Mucosa of rectum (tissue), 2 donors: ENCODE measurements around the gene LINGO4.
"Not testable (repeated sequence)": the region's sequence is repeated elsewhere in the genome, so short reads cannot be mapped to it uniquely, and the experiment has no call there.

Experiments used
- H3K27ac ChIP-seq, 2 donors: one replicate each; pipeline ENCODE4 v1.7.0; 2013; ENCODE audit warnings: inconsistent platforms in 2 of 2, low read depth in 2 of 2, low read length in 2 of 2
- H3K27me3 ChIP-seq, 2 donors: one replicate each; pipeline ENCODE4 v1.7.0; 2013; ENCODE audit warnings: low read length in 2 of 2; ENCODE audit not compliant: control insufficient read depth in 2 of 2, insufficient read depth in 2 of 2
- H3K36me3 ChIP-seq, 2 donors: one replicate each; pipeline ENCODE4 v1.7.0; 2013; ENCODE audit warnings: low read length in 2 of 2; ENCODE audit not compliant: control insufficient read depth in 2 of 2, insufficient read depth in 2 of 2
- H3K4me1 ChIP-seq, 2 donors: one replicate each; pipeline ENCODE4 v1.7.0; 2013; ENCODE audit warnings: low read length in 2 of 2, mild to moderate bottlenecking in 1 of 2; ENCODE audit not compliant: control insufficient read depth in 2 of 2, insufficient read depth in 2 of 2
- H3K4me3 ChIP-seq, 2 donors: one replicate each; pipeline ENCODE4 v1.7.0; 2013; ENCODE audit warnings: low read length in 2 of 2
- H3K9ac ChIP-seq, 2 donors: one replicate each; pipeline ENCODE4 v1.7.0; 2013; ENCODE audit warnings: low read length in 2 of 2, low read depth in 1 of 2, mild to moderate bottlenecking in 1 of 2
- H3K9me3 ChIP-seq, 2 donors: one replicate each; pipeline ENCODE4 v1.7.0; 2013; ENCODE audit warnings: low read length in 2 of 2; ENCODE audit not compliant: control insufficient read depth in 2 of 2
- donor health status: healthy.
- donor health status: Normal muscosa, but diverticular disease.

The LINGO4 gene

GRCh38 chr1:151775894-151776664 is 29.1 kb downstream of the LINGO4 start:
- Histone ChIP-seq H3K9ac (no peak overlapping the region), H3K4me1 (no peaks in the 10 kb centered on the region), H3K27me3 (no peaks in the 10 kb centered on the region), H3K27ac (no peak overlapping the region), H3K36me3 (peaks cover 0 to 24% of the 10 kb centered on the region in 2 donors), H3K9me3 (no peaks in the 10 kb centered on the region), H3K4me3 (no peak overlapping the region)

GRCh38 chr1:151774256-151774922 is 30.8 kb downstream of the LINGO4 start:
- H3K27ac ChIP-seq = no peak overlapping the region
- no peak overlapping the region for H3K4me3 ChIP-seq
- H3K4me1 ChIP-seq = no peaks in the 10 kb centered on the region
- H3K36me3 ChIP-seq = peaks cover 0 to 21% of the 10 kb centered on the region in 2 donors
- no peaks in the 10 kb centered on the region for H3K27me3 ChIP-seq
- no peak overlapping the region for H3K9ac ChIP-seq
- H3K9me3 ChIP-seq = no peaks in the 10 kb centered on the region

- H3K4me1 ChIP-seq = no peaks in the 10 kb centered on the region
- no peaks in the 10 kb centered on the region for H3K27me3 ChIP-seq
- no peak overlapping the region for H3K4me3 ChIP-seq
- H3K9me3 ChIP-seq = no peaks in the 10 kb centered on the region
- H3K27ac ChIP-seq = no peak overlapping the region
- H3K9ac ChIP-seq = no peak overlapping the region
- H3K36me3 ChIP-seq = peaks cover 0 to 21% of the 10 kb centered on the region in 2 donors
These were observed 31.5 kb downstream of the LINGO4 start for GRCh38 chr1:151773702-151774101.

GRCh38 chr1:151769270-151769669 is 35.9 kb downstream of the LINGO4 start:
- H3K36me3 ChIP-seq, H3K27ac ChIP-seq, H3K4me1 ChIP-seq: not testable (repeated sequence)

GRCh38 chr1:151768351-151769066 is 36.7 kb downstream of the LINGO4 start:
- not testable (repeated sequence) for H3K9ac ChIP-seq, H3K27me3 ChIP-seq, H3K36me3 ChIP-seq, H3K27ac ChIP-seq, H3K4me1 ChIP-seq, H3K4me3 ChIP-seq, H3K9me3 ChIP-seq

More at GRCh38 chr1:151769270-151769669, 35.9 kb downstream of the LINGO4 start:
- H3K9me3 ChIP-seq, H3K27me3 ChIP-seq, H3K4me3 ChIP-seq, H3K9ac ChIP-seq: not testable (repeated sequence)

- Histone ChIP-seq H3K4me1 (peaks cover 5 to 9% of the 10 kb centered on the region in 2 donors), H3K9me3 (no peaks in the 10 kb centered on the region), H3K9ac (peak overlapping the region; percentile 82 to 85), H3K4me3 (peak overlapping the region; percentile 81 to 97), H3K36me3 (peaks cover 21 to 29% of the 10 kb centered on the region in 2 donors), H3K27ac (peak overlapping the region; percentile 73 to 83), H3K27me3 (no peaks in the 10 kb centered on the region)
These were observed 41.2 kb downstream of the LINGO4 start for GRCh38 chr1:151763990-151764389.

- Histone ChIP-seq H3K9ac (peak within 1 kb of the TSS; percentile 82 to 85), H3K27me3 (no peaks in the 10 kb centered on the region), H3K4me1 (peaks cover 5 to 9% of the 10 kb centered on the region in 2 donors), H3K9me3 (no peaks in the 10 kb centered on the region), H3K4me3 (peak within 1 kb of the TSS; percentile 81 to 97), H3K27ac (peak within 1 kb of the TSS; percentile 73 to 83), H3K36me3 (peaks cover 22 to 34% of the 10 kb centered on the region in 2 donors)
These were observed 42.0 kb downstream of the LINGO4 start, which contains the start of gene MRPL9 for GRCh38 chr1:151762941-151763921. Gene MRPL9 (minus strand): TSS chr1:151763496. CDS start chr1:151763479, 17 bp downstream.

- no peak overlapping the region for H3K4me3 ChIP-seq
- no peak overlapping the region for H3K9ac ChIP-seq
- peaks cover 28 to 37% of the 10 kb centered on the region in 2 donors for H3K36me3 ChIP-seq
These were observed 44.4 kb downstream of the LINGO4 start for GRCh38 chr1:151760597-151761385.

GRCh38 chr1:151759241-151759640 is 46.0 kb downstream of the LINGO4 start:
- Histone ChIP-seq H3K36me3 (peaks cover 28 to 37% of the 10 kb centered on the region in 2 donors), H3K9me3 (no peaks in the 10 kb centered on the region), H3K4me3 (no peak overlapping the region), H3K27ac (no peak overlapping the region), H3K27me3 (no peaks in the 10 kb centered on the region), H3K9ac (no peak overlapping the region), H3K4me1 (peaks cover 5 to 8% of the 10 kb centered on the region in 2 donors)

More at GRCh38 chr1:151760597-151761385, 44.4 kb downstream of the LINGO4 start:
- Histone ChIP-seq H3K27ac (no peak overlapping the region), H3K27me3 (no peaks in the 10 kb centered on the region), H3K9me3 (no peaks in the 10 kb centered on the region), H3K4me1 (peaks cover 5 to 9% of the 10 kb centered on the region in 2 donors)
